ENCODE results near the gene MAB21L4.

MAB21L4 gene

DNA sequence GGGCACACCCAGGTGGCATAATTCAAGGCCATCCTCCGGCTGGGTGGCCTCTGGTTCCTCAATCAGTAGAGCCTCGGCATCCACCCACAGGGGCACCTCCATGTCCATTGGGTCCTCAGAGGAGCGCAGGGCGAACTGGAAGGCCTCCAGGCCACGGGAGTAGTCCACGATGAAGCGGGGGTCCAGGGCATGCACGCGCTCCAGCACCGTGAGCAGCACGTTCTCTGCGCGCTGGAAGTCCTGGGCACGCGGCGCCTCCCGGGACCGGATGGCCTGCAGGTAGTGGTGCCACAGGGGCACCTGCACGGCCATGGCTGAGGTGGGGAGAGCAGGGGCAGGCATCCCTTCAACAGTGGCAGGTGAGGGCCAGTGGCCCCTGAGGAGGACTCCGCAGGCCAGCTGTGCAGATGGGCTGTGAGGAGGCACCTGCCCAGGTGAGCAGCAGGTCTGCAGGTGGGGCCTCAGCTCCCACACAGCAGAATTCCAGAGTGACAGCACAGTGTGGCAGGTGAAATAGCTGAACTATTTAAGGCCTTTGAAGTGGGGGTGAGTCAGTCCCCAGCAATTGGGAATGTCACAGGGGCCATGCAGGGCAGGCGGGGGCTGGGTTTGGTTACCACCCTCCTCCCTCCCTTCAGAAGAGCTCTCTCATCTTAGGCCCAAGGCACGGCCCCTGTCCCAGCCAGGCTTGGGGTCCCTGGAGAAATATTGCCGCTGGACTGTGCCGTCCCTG is at the start of gene MAB21L4:
Gene MAB21L4, minus strand, starts transcription at position 501 of the 733 bp plus-strand sequence. Its CDS starts 159 bp downstream, at position 342.
- TF ChIP-seq, protein P1, sequence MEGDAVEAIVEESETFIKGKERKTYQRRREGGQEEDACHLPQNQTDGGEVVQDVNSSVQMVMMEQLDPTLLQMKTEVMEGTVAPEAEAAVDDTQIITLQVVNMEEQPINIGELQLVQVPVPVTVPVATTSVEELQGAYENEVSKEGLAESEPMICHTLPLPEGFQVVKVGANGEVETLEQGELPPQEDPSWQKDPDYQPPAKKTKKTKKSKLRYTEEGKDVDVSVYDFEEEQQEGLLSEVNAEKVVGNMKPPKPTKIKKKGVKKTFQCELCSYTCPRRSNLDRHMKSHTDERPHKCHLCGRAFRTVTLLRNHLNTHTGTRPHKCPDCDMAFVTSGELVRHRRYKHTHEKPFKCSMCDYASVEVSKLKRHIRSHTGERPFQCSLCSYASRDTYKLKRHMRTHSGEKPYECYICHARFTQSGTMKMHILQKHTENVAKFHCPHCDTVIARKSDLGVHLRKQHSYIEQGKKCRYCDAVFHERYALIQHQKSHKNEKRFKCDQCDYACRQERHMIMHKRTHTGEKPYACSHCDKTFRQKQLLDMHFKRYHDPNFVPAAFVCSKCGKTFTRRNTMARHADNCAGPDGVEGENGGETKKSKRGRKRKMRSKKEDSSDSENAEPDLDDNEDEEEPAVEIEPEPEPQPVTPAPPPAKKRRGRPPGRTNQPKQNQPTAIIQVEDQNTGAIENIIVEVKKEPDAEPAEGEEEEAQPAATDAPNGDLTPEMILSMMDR (IDR thresholded peaks at IDR 0.05; ENCODE audit: low read depth, low read length) = no peak

DNA sequence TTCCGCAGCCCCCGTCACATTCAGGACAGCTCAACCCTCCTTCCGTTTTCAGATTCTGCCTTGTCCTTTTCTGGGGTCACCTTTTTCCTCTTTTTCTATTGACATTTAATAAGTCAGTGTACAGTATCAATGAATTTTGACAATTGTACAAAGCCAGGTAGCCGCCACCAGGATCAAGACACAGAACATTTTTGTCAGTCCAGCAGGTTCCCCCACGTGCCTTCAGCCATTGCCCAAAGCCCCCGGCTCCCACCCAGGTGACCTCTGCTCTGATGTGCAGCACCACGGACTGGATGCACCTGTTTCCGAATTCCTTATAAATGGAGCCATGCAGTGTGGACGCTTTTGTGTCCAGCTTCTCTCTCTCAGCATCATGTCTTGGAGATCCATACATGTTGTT is 40.1 kb upstream of the MAB21L4 start:
- no peak overlapping the region for H3K4me3 ChIP-seq (ENCODE audit: low read depth, low read length)
- TF ChIP-seq, protein P1 (IDR thresholded peaks at IDR 0.05; ENCODE audit: low read depth, low read length) = no peak

More for the DNA sequence above, at the start of gene MAB21L4:
- no peak within 1 kb of the TSS for H3K4me3 ChIP-seq (ENCODE audit: low read depth, low read length)

DNA sequence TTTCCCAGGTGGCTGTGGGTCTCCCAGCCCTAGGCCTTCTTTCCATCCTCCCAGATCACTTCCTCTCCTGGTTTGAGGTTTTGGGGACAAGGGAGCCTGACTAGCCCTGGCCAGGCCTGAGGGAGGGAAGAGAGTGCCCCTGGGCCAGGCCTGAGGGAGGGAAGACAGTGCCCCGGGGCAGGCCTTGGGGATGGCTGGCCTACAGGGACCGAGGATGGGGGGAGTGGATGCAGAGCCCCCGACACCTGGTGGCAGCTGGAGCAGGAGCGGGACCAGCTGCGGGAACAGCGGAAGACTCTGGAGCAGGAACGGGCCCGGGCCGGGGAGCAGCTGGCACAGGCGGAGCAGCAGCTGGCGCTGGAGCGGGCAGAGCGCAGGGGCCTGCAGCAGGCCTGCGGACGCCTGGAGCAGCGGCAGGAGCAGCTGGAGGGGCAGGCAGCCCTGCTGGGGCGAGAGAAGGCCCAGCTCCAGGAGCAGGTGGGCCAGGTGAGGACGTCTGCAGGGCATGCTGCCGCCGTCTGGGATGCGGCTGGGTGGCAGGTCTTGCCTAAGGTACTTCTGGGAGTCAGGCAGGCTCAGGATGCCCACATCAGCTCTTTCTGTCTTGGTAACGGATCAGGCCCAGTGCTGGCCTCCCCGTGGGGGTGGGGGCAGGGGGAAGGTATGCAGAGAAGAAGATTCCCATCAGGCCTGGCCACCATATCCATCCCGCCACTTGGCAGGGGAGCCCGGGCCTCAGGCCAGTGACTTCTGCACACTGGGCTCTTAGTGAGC is 39.3 kb upstream of the MAB21L4 start:
- TF ChIP-seq, protein P1 (IDR thresholded peaks at IDR 0.05; ENCODE audit: low read depth, low read length) = no peak
- H3K4me3 ChIP-seq (ENCODE audit: low read depth, low read length) = no peak overlapping the region

DNA sequence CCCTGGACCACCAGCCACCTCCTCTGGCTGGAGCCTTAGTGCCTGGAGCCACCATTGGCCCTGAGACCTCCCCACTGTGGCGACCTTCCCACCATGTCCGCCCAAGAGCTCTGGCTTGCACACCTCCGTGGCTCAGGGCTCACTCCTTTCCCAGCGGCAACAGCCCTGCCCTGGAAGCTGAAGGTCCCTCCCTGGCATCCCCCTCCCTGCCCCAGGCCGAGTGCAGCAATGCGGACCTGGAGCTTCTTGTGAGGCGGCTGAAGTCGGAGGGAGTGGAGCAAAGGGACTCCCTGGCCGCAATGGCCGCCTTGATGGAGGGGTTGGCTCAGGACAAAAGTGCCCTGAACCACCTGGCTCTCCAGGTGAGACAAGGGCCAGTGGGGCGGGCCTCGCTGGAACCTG is 38.7 kb upstream of the MAB21L4 start:
- TF ChIP-seq, protein P1 (IDR thresholded peaks at IDR 0.05; ENCODE audit: low read depth, low read length) = no peak
- H3K4me3 ChIP-seq (ENCODE audit: low read depth, low read length) = no peak overlapping the region

DNA sequence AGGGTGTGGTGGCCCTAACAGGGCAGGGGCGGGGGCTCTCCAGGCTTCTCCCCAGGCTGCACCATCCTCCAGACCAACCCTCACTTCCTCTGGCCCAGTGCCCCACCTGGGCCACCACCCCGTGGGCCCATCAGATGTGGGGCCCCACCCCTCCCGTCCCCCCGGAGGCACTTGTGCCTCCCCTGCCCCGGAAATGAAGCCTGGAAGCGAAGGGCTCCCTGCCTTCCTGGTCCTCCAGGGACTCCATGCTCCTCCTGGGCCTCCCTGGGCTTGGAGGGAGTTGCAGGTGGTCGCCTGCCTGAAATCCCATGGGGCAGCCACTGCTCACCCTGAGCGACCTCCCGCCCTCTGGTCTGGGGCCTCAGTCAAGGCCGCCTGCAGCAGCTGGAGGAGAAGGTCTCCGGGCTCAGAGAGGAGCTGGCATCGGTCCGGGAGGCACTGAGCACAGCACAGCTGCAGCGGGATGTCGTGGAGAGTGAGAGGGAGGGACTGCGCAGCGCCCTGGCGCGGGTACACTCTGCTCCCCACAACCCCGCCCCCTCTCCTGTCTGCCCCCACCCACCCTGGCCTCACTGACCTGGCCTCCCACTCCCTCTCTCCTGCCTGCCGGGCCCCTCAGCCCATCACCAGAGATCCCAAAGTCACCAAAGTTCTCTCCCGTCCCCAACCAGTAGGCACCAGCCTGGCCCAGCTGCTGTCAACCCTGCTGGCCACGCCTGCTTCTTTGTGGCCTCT is 38.2 kb upstream of the MAB21L4 start:
- TF ChIP-seq, protein P1 (IDR thresholded peaks at IDR 0.05; ENCODE audit: low read depth, low read length) = no peak
- H3K4me3 ChIP-seq (ENCODE audit: low read depth, low read length) = no peak overlapping the region

DNA sequence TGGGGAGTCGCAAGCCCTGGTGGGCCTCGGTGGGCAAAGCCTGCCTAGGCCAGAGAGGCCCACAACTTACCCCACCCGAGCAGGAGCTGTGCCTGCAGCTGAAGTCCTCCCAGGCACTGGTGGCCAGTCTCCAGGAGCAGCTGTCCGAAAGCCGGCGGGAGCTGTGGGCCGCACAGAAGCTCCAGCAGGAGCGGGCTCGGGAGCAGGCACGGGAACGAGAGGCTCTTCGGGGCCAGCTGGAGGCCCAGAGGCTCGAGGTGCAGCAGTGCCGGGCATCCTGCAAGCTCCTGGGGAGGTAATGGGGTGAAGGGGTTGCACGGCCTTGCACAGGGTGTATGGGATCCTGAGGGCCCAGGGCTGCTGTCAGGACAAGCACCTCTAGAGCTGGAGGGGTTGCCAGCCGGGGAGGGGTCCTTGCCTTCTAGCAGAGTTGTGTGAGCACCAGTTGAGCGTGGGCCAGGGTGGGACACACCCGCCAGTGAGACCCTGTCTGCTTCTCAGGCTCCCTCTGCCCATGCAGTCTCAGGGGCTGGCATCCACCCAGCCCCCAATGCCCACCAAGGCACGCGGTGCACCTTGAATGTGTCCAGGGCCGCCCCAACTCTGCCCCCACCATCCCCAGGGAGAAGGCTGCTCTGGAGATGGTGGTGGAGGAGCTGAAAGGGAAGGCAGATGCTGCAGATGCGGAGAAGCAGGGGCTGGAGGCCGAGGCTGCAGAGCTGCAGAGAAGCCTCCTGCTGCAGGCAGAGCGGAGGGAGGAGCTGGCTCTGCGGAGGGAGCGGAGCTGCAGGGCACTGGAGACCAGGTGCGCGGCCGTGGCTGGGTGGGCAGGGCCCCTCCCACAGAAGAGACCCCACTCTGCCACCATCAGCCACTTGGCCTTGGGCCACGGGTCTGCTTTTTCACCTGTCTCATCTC is 37.4 kb upstream of the MAB21L4 start:
- TF ChIP-seq, protein P1 (IDR thresholded peaks at IDR 0.05; ENCODE audit: low read depth, low read length) = no peak
- no peak overlapping the region for H3K4me3 ChIP-seq (ENCODE audit: low read depth, low read length)

Data from WI38 (cell line).